ENCODE measurements around the gene GGTLC2. TPM values are rescaled to one million over a fixed set of nuclear protein-coding genes. Genes with fewer than 3 reads are reported as not detected.
"Not testable (repeated sequence)": the region's sequence is repeated elsewhere in the genome, so short reads cannot be mapped to it uniquely, and the experiment has no call there.

The GGTLC2 gene
- total RNA-seq, 1 donor from 2014 or later: not detected

DNA sequence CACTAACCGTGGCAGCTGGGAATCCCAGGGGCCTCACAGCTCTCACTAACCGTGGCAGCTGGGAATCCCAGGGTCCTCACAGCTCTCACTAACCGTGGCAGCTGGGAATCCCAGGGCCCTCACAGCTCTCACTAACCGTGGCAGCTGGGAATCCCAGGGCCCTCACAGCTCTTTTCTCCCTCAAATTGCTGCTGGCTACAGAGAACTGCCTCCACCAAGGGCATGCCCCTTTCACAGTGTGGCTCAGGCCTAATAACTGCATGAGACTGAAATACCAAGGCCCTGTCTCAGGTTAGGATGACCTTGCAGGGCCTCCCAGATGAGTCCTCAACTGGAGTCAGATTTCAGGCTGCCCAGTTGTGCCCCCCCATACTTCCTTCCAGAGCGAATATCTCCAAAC, 35.1 kb upstream of the GGTLC2 start:
- Histone ChIP-seq H3K9me3 (ENCODE audit: control insufficient read depth in 3 of 3, low read length in 3 of 3) (peaks cover 0 to 4% (median 3%) of the 10 kb centered on the region in 3 donors), H3K27ac (ENCODE audit: low read depth, low read length) (no peak overlapping the region), H3K27me3 (ENCODE audit: control insufficient read depth in 3 of 3, insufficient read depth in 3 of 3, low read length in 3 of 3) (peaks cover 0 to 3% (median 0%) of the 10 kb centered on the region in 3 donors), H3K4me1 (ENCODE audit: control insufficient read depth in 3 of 3, insufficient read depth in 3 of 3, low read length in 3 of 3) (no peaks in the 10 kb centered on the region), H3K36me3 (ENCODE audit: control insufficient read depth in 3 of 3, insufficient read depth in 3 of 3, low read length in 3 of 3) (no peaks in the 10 kb centered on the region), H3K4me3 (ENCODE audit: low read length in 3 of 3) (no peak overlapping the region), H3K9ac (ENCODE audit: low read depth in 1 of 3, low read length in 3 of 3) (no peak overlapping the region)

DNA sequence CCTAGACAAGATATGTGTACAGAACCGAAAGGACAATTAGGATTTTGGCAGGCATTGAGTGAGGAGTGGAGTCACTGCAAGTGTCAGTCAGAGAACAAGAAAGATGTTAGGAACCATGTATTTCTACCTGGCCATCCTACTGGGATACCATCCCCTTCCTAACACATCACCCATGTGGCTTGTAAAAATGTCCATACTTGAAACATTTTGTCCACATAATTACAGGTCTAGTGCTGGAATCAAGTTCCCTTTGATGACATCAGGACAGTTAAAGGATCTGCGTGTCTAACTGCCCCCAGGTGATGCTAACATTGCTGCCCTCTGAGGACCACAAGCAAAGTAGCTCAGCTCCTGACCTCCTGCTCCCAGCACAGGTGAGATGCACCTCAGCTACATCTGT, 31.9 kb upstream of the GGTLC2 start:
- H3K4me1 ChIP-seq (ENCODE audit: control insufficient read depth in 3 of 3, insufficient read depth in 3 of 3, low read length in 3 of 3): no peaks in the 10 kb centered on the region
- H3K4me3 ChIP-seq (ENCODE audit: low read length in 3 of 3): no peak overlapping the region
- H3K9ac ChIP-seq (ENCODE audit: low read depth in 1 of 3, low read length in 3 of 3): no peak overlapping the region
- H3K27me3 ChIP-seq (ENCODE audit: control insufficient read depth in 3 of 3, insufficient read depth in 3 of 3, low read length in 3 of 3): peaks cover 10 to 11% (median 11%) of the 10 kb centered on the region in 3 donors
- H3K27ac ChIP-seq (ENCODE audit: low read depth, low read length): no peak overlapping the region
- H3K9me3 ChIP-seq (ENCODE audit: control insufficient read depth in 3 of 3, low read length in 3 of 3): peaks cover 0 to 4% (median 0%) of the 10 kb centered on the region in 3 donors
- no peaks in the 10 kb centered on the region for H3K36me3 ChIP-seq (ENCODE audit: control insufficient read depth in 3 of 3, insufficient read depth in 3 of 3, low read length in 3 of 3)

DNA sequence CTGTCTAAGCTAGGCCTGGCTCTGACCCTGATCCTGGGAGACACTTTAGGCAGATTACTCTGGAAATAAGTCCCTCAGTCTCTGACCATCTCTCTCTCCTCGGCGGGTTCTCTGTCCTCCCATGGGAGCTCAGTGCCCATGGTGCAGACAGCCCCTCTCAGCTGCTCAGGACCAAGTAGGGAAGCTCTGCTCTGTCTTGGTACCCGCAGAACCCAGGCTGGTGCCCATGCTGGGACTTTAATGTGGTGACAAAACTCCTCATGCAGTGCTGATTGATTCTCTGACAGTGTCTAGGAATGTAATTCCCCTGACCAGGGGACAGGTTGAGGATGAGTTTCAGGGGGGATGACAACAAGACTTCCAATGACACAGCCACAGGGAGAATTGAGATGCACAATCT, 30.3 kb upstream of the GGTLC2 start:
- no peaks in the 10 kb centered on the region for H3K4me1 ChIP-seq (ENCODE audit: control insufficient read depth in 3 of 3, insufficient read depth in 3 of 3, low read length in 3 of 3)
- H3K4me3 ChIP-seq (ENCODE audit: low read length in 3 of 3): no peak overlapping the region
- peaks cover 10 to 20% (median 16%) of the 10 kb centered on the region in 3 donors for H3K27me3 ChIP-seq (ENCODE audit: control insufficient read depth in 3 of 3, insufficient read depth in 3 of 3, low read length in 3 of 3)
- H3K27ac ChIP-seq (ENCODE audit: low read depth, low read length): no peak overlapping the region
- H3K9me3 ChIP-seq (ENCODE audit: control insufficient read depth in 3 of 3, low read length in 3 of 3): no peaks in the 10 kb centered on the region
- H3K9ac ChIP-seq (ENCODE audit: low read depth in 1 of 3, low read length in 3 of 3): no peak overlapping the region
- H3K36me3 ChIP-seq (ENCODE audit: control insufficient read depth in 3 of 3, insufficient read depth in 3 of 3, low read length in 3 of 3): no peaks in the 10 kb centered on the region

DNA sequence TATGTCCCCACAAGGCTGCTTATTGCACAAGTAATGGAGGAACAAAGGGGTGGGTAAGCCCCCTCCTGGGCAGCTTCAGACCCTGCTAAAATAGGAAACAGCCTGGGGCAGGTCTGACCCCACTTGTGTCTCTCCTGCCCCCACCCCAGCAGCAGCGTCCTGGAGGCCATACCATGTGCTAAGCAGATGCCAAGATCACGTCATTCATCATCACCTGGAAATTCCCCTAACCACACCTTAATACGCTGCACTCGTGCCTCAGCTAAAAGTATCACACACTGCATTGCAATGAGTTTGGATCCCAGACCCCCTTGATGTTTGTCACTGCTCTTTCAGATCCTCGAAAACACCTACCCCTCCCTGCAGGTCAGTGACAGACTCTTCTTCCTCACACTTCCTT, 27.8 kb upstream of the GGTLC2 start:
- Histone ChIP-seq H3K27ac (ENCODE audit: low read depth, low read length) (no peak overlapping the region), H3K9me3 (ENCODE audit: control insufficient read depth in 3 of 3, low read length in 3 of 3) (no peaks in the 10 kb centered on the region), H3K36me3 (ENCODE audit: control insufficient read depth in 3 of 3, insufficient read depth in 3 of 3, low read length in 3 of 3) (no peaks in the 10 kb centered on the region), H3K4me3 (ENCODE audit: low read length in 3 of 3) (no peak overlapping the region), H3K9ac (ENCODE audit: low read depth in 1 of 3, low read length in 3 of 3) (no peak overlapping the region), H3K4me1 (ENCODE audit: control insufficient read depth in 3 of 3, insufficient read depth in 3 of 3, low read length in 3 of 3) (no peaks in the 10 kb centered on the region), H3K27me3 (ENCODE audit: control insufficient read depth in 3 of 3, insufficient read depth in 3 of 3, low read length in 3 of 3) (peaks cover 7 to 20% (median 16%) of the 10 kb centered on the region in 3 donors)

DNA sequence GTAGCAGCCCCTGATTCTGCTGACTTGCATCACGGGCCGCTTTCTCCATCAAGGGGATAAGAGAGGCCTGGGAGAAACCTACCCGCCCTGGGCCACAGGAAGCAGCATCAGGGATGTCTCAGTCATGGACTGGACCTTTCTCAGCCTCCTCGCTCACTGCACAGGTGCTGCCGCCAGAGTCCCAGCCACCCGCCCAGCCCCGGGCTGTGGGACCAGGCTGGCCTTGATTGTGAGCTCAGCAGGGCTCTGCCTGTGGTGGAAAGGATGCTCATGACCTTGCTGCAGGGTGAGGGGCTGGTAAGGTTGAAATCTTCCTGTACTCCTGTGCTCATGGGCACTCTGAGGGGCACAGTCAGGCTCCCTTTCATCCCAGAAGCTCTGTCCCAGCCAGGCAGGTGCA, 26.0 kb upstream of the GGTLC2 start:
- H3K36me3 ChIP-seq (ENCODE audit: control insufficient read depth in 3 of 3, insufficient read depth in 3 of 3, low read length in 3 of 3): no peaks in the 10 kb centered on the region
- no peaks in the 10 kb centered on the region for H3K9me3 ChIP-seq (ENCODE audit: control insufficient read depth in 3 of 3, low read length in 3 of 3)
- H3K4me3 ChIP-seq (ENCODE audit: low read length in 3 of 3): no peak overlapping the region
- peaks cover 7 to 20% (median 16%) of the 10 kb centered on the region in 3 donors for H3K27me3 ChIP-seq (ENCODE audit: control insufficient read depth in 3 of 3, insufficient read depth in 3 of 3, low read length in 3 of 3)
- no peak overlapping the region for H3K27ac ChIP-seq (ENCODE audit: low read depth, low read length)
- H3K9ac ChIP-seq (ENCODE audit: low read depth in 1 of 3, low read length in 3 of 3): no peak overlapping the region
- no peaks in the 10 kb centered on the region for H3K4me1 ChIP-seq (ENCODE audit: control insufficient read depth in 3 of 3, insufficient read depth in 3 of 3, low read length in 3 of 3)

DNA sequence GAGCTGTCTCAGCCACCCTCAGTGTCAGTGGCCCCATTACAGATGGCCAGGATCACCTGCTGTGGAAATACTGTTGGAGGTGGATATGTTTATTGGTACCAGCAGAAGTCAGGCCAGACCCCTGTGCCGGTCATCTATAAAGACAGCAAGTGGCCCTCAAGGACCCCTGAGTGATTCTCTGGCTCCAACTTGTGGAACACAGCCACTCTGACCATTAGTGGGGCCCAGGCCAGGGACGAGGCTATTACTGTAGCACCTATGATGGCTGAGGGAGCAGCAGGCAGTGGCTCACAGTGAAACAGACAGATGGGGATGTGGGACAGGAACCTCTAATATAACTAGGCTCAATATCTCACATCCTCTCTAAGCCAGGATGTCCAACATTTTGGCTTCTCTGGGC, 25.5 kb upstream of the GGTLC2 start:
- Histone ChIP-seq H3K9ac (ENCODE audit: low read depth in 1 of 3, low read length in 3 of 3) (no peak overlapping the region), H3K4me1 (ENCODE audit: control insufficient read depth in 3 of 3, insufficient read depth in 3 of 3, low read length in 3 of 3) (no peaks in the 10 kb centered on the region), H3K27ac (ENCODE audit: low read depth, low read length) (no peak overlapping the region), H3K9me3 (ENCODE audit: control insufficient read depth in 3 of 3, low read length in 3 of 3) (no peaks in the 10 kb centered on the region), H3K36me3 (ENCODE audit: control insufficient read depth in 3 of 3, insufficient read depth in 3 of 3, low read length in 3 of 3) (no peaks in the 10 kb centered on the region), H3K4me3 (ENCODE audit: low read length in 3 of 3) (no peak overlapping the region), H3K27me3 (ENCODE audit: control insufficient read depth in 3 of 3, insufficient read depth in 3 of 3, low read length in 3 of 3) (peaks cover 7 to 20% (median 16%) of the 10 kb centered on the region in 3 donors)

DNA sequence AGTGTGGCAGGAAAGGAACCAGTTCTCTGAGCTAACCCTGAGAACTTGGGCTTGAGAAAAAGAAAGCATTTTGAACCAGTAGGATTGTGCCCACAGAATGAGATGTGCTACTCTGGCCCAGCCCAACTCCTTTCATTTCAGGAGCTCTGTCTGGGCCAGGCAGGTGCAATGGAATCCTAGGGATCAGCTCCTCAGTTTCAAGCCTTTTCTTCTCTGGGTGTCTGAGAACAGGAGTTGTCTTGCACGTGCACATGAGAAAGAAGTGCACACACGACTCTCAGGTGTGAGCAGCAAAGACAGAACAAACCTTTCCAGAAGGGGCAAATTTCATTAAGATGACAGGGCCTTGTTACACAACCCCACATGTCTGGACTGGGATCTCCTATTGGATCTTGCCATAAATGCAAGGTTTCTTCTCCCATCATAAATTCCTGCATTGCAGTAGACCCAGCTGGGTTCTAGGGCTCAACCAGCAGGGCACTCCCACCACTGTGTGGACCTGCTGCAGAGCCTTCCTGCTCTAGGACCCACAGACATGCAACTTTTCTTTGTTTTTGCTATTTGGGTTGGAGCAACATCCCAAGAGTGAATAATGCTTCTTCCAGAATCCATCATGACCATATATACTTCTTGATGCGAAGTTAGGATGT, 24.5 kb upstream of the GGTLC2 start:
- Histone ChIP-seq H3K36me3 (ENCODE audit: control insufficient read depth in 3 of 3, insufficient read depth in 3 of 3, low read length in 3 of 3) (no peaks in the 10 kb centered on the region), H3K4me3 (ENCODE audit: low read length in 3 of 3) (no peak overlapping the region), H3K9me3 (ENCODE audit: control insufficient read depth in 3 of 3, low read length in 3 of 3) (no peaks in the 10 kb centered on the region), H3K9ac (ENCODE audit: low read depth in 1 of 3, low read length in 3 of 3) (no peak overlapping the region), H3K27me3 (ENCODE audit: control insufficient read depth in 3 of 3, insufficient read depth in 3 of 3, low read length in 3 of 3) (peaks cover 7 to 20% (median 16%) of the 10 kb centered on the region in 3 donors), H3K4me1 (ENCODE audit: control insufficient read depth in 3 of 3, insufficient read depth in 3 of 3, low read length in 3 of 3) (no peaks in the 10 kb centered on the region), H3K27ac (ENCODE audit: low read depth, low read length) (no peak overlapping the region)

DNA sequence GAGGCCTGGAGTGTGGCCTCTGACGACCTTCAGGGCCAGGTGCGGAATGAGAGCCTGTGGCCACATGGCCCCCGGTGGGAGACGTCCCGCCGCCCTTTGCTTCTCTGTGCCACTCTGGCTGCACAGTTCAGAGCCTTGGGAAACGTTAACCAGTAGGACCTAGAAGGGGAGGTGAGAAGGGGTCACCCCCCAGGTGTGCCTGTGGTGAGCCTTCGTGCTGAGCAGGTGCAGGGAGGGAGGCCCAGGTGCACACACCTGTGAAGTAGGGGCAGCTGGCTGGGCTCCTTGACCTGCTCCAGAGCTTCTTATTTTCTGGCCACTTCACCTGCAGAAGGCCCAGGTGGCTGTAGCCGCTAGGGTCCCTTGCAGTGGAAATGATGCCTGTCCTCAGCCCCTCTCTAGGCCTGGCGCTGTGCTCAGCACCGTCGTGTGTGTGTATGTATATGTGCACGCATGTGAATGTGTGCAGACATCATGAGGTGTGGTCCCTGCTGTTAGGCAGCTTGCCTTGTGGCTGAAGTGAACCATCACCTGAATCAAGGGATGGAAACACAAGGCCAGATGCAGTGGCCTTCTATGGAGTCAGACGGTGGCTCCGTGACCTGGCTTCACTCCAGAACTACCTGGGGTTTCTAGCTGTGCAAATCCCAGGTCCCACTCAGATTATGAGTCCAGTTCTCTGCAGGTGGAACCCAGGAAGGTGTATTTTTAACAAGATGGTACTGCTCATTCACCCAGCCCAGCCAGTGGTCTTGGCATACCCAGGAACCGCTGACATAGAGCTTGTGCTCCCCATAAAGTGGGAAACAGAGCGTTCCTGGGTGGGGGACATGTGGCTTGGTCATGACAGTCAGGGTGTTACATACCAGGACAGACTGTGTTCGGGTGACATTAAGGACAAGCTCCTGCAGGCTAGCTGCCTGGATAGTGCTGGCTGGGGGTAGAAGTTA, 15.6 kb upstream of the GGTLC2 start:
- not testable (repeated sequence) for H3K9me3 ChIP-seq (ENCODE audit: control insufficient read depth in 3 of 3, low read length in 3 of 3); H3K36me3 ChIP-seq (ENCODE audit: control insufficient read depth in 3 of 3, insufficient read depth in 3 of 3, low read length in 3 of 3); H3K4me3 ChIP-seq (ENCODE audit: low read length in 3 of 3); H3K27me3 ChIP-seq (ENCODE audit: control insufficient read depth in 3 of 3, insufficient read depth in 3 of 3, low read length in 3 of 3); H3K4me1 ChIP-seq (ENCODE audit: control insufficient read depth in 3 of 3, insufficient read depth in 3 of 3, low read length in 3 of 3); H3K27ac ChIP-seq (ENCODE audit: low read depth, low read length); H3K9ac ChIP-seq (ENCODE audit: low read depth in 1 of 3, low read length in 3 of 3)

DNA sequence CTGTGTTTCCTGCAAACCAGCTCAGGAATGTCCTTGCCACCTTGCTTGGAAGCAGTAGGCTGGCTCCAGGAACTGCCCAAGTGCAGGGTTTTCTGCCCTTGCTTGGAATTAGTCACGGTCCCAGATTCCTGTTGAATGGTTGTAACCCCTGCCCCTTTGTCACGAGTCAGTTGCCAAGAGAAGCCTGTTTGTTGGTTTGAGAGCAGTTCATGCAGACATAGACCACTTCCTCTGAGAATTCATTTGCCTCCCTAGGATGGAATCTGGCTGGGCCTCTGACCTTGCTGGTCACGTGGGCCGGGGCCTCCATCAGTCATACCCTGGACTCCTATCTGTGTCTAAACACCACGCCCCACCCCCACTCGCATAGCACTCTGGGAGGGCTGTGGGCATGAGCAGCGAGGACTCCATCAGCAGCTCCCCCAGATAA, 13.2 kb upstream of the GGTLC2 start:
- H3K4me1 ChIP-seq (ENCODE audit: control insufficient read depth in 3 of 3, insufficient read depth in 3 of 3, low read length in 3 of 3); H3K4me3 ChIP-seq (ENCODE audit: low read length in 3 of 3); H3K9me3 ChIP-seq (ENCODE audit: control insufficient read depth in 3 of 3, low read length in 3 of 3); H3K9ac ChIP-seq (ENCODE audit: low read depth in 1 of 3, low read length in 3 of 3); H3K27ac ChIP-seq (ENCODE audit: low read depth, low read length); H3K27me3 ChIP-seq (ENCODE audit: control insufficient read depth in 3 of 3, insufficient read depth in 3 of 3, low read length in 3 of 3); H3K36me3 ChIP-seq (ENCODE audit: control insufficient read depth in 3 of 3, insufficient read depth in 3 of 3, low read length in 3 of 3): not testable (repeated sequence)

DNA sequence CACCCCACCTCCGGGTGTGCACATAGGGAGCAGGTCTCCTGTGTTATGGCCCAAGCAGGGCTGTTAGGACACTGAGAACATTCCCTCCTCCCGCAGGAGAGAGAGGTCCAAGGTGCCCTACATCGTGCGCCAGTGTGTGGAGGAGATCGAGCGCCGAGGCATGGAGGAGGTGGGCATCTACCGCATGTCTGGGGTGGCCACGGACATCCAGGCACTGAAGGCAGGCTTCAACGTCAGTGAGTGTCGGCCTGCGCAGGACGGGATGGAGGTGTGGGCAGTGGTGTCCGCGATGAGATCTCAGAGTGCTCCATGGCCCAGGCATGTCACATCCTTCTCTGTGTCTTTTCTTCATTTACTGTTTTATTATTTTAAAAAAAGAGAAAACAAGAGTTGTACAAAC, 12.2 kb upstream of the GGTLC2 start:
- H3K27ac ChIP-seq (ENCODE audit: low read depth, low read length); H3K4me3 ChIP-seq (ENCODE audit: low read length in 3 of 3); H3K4me1 ChIP-seq (ENCODE audit: control insufficient read depth in 3 of 3, insufficient read depth in 3 of 3, low read length in 3 of 3); H3K36me3 ChIP-seq (ENCODE audit: control insufficient read depth in 3 of 3, insufficient read depth in 3 of 3, low read length in 3 of 3); H3K9me3 ChIP-seq (ENCODE audit: control insufficient read depth in 3 of 3, low read length in 3 of 3); H3K9ac ChIP-seq (ENCODE audit: low read depth in 1 of 3, low read length in 3 of 3); H3K27me3 ChIP-seq (ENCODE audit: control insufficient read depth in 3 of 3, insufficient read depth in 3 of 3, low read length in 3 of 3): not testable (repeated sequence)

Data from skeletal muscle tissue (tissue), 4 donors.